Keratinocyte (primary cell): Measurements from ENCODE around the gene NOL9. TPM values are rescaled to one million over a fixed set of nuclear protein-coding genes. Genes with fewer than 3 reads are reported as not detected.

Source experiments
- DNase-seq: peaks from one replicate; pipeline ENCODE4 v3.0.0-alpha.2; 2011; ENCODE audit warnings: low read depth, missing footprints, low spot score
- FAIRE-seq: peaks from 2 replicates; lab custom pipeline; 2011; peaks lifted over from hg19 to GRCh38; lab: Jason Lieb, UNC
- H2AFZ ChIP-seq: 2 replicates; pipeline ENCODE4 v1.6.0; 2012; ENCODE audit warnings: low read length, control low read depth, inconsistent platforms; ENCODE audit not compliant: control insufficient read depth
- H3K27ac ChIP-seq: 2 replicates; pipeline ENCODE4 v1.5.1; 2011; ENCODE audit warnings: low read length; ENCODE audit not compliant: control insufficient read depth, insufficient read depth
- H3K27me3 ChIP-seq: 3 replicates; pipeline ENCODE4 v1.6.0; 2011; ENCODE audit warnings: low read length; ENCODE audit not compliant: control insufficient read depth, insufficient read depth; ENCODE audit errors: extremely low read depth
- H3K36me3 ChIP-seq, 2 experiments: 2 replicates in 1 of 2; 3 replicates in 1 of 2; pipeline ENCODE4 v1.5.1; 2011; ENCODE audit warnings: low read length in 2 of 2, mild to moderate bottlenecking in 1 of 2; ENCODE audit not compliant: control insufficient read depth in 2 of 2, insufficient read depth in 2 of 2; ENCODE audit errors: extremely low read depth in 1 of 2
- H3K4me1 ChIP-seq: 3 replicates; pipeline ENCODE4 v1.5.1; 2011; ENCODE audit warnings: low read length; ENCODE audit not compliant: control insufficient read depth, insufficient read depth; ENCODE audit errors: extremely low read depth
- H3K4me2 ChIP-seq: 3 replicates; pipeline ENCODE4 v1.6.0; 2011; ENCODE audit warnings: low read depth, low read length; ENCODE audit not compliant: control insufficient read depth, insufficient read depth; ENCODE audit errors: extremely low read depth
- H3K4me3 ChIP-seq, 3 experiments: fragments of 200-600 bp in 1 of 3; sonication (generic) in 1 of 3; 2 replicates in 2 of 3; 3 replicates in 1 of 3; pipeline ENCODE4 v1.5.1; 2011 to 2016; ENCODE audit warnings: low read length in 3 of 3, mild to moderate bottlenecking in 3 of 3, control low read depth in 2 of 3, inconsistent platforms in 1 of 3, low read depth in 1 of 3, mixed read lengths in 1 of 3, mixed run types in 1 of 3, moderate library complexity in 1 of 3; ENCODE audit not compliant: control insufficient read depth in 2 of 3, insufficient read depth in 2 of 3; ENCODE audit errors: extremely low read depth in 1 of 3
- H3K79me2 ChIP-seq: 2 replicates; pipeline ENCODE4 v1.6.0; 2012; ENCODE audit warnings: low read length; ENCODE audit not compliant: control insufficient read depth, insufficient read depth
- H3K9ac ChIP-seq: 3 replicates; pipeline ENCODE4 v1.6.0; 2011; ENCODE audit warnings: low read length; ENCODE audit not compliant: control insufficient read depth, insufficient read depth; ENCODE audit errors: extremely low read depth
- H3K9me1 ChIP-seq: 3 replicates; pipeline ENCODE4 v1.6.0; 2011; ENCODE audit warnings: low read length; ENCODE audit not compliant: control insufficient read depth, insufficient read depth; ENCODE audit errors: extremely low read depth
- H3K9me3 ChIP-seq: 2 replicates; pipeline ENCODE4 v1.5.1; 2012; ENCODE audit warnings: low read depth, low read length; ENCODE audit not compliant: control insufficient read depth
- H4K20me1 ChIP-seq: 3 replicates; pipeline ENCODE4 v1.6.0; 2011; ENCODE audit warnings: low read length; ENCODE audit not compliant: control insufficient read depth, insufficient read depth; ENCODE audit errors: extremely low read depth
- EZH2 ChIP-seq: IDR thresholded peaks from one replicate; pipeline ENCODE4 v1.6.1; 2012; ENCODE audit warnings: inconsistent platforms, mild to moderate bottlenecking, low read length, moderate library complexity
- dilution Hi-C: fragments of 300-500 bp; cut with MboI; formaldehyde crosslinking; loops from one replicate; pipeline ENCODE4 v1.7.0; 2020; ENCODE audit warnings: low sequenced_read_pairs; ENCODE audit not compliant: extremely low pct_ligation_motif_present
- polyA plus RNA-seq, 5 experiments: library from polyadenylated mRNA; depleted of rRNA in 3 of 5; stranded (reverse) in 3 of 5; stranded (forward) in 1 of 5; unstranded in 1 of 5; fragments of >200 nt; gene quantifications; 1 replicate in 1 of 5; 2 replicates in 3 of 5; 3 replicates in 1 of 5; pipeline versions ENCODE4 v1.2.1 to v1.2.3, GENCODE V29; 2011 to 2012; ENCODE audit warnings: missing spikeins in 2 of 5, low read depth in 1 of 5, low replicate concordance in 1 of 5
- TF ChIP-seq, protein P1 (sequence below), 3 experiments: IDR thresholded peaks in 1 of 3; conservative IDR thresholded peaks in 1 of 3; optimal IDR thresholded peaks in 1 of 3; 2 replicates in 2 of 3; 3 replicates in 1 of 3; pipeline versions ENCODE3 to v1.5.1; 2011; ENCODE audit warnings: low read length in 3 of 3, mild to moderate bottlenecking in 3 of 3, moderate library complexity in 2 of 3, control low read depth in 1 of 3, inconsistent platforms in 1 of 3; ENCODE audit not compliant: insufficient read depth in 2 of 3; ENCODE audit errors: extremely low read depth in 1 of 3

The NOL9 gene
- polyA plus RNA-seq, 1 donor (not counting 4 experiments of a cell fraction or from before 2014, with no cell fraction given) = 24.6 TPM

DNA sequence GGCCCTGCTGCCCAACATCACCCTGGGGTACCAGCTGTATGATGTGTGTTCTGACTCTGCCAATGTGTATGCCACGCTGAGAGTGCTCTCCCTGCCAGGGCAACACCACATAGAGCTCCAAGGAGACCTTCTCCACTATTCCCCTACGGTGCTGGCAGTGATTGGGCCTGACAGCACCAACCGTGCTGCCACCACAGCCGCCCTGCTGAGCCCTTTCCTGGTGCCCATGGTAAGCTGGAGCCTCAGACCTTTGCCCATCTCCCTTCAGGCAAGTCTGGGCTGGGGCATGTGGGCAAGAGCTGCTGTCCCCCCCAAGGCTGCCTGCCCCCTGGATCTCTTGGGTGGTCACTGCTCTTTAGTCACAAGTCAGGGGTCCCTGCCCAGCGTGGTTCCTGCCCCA, 16.7 kb upstream of the NOL9 start:
- H3K4me1 ChIP-seq = no peaks in the 10 kb centered on the region
- DNase-seq = no peak
- no peak for TF ChIP-seq EZH2
- TF ChIP-seq, protein P1, sequence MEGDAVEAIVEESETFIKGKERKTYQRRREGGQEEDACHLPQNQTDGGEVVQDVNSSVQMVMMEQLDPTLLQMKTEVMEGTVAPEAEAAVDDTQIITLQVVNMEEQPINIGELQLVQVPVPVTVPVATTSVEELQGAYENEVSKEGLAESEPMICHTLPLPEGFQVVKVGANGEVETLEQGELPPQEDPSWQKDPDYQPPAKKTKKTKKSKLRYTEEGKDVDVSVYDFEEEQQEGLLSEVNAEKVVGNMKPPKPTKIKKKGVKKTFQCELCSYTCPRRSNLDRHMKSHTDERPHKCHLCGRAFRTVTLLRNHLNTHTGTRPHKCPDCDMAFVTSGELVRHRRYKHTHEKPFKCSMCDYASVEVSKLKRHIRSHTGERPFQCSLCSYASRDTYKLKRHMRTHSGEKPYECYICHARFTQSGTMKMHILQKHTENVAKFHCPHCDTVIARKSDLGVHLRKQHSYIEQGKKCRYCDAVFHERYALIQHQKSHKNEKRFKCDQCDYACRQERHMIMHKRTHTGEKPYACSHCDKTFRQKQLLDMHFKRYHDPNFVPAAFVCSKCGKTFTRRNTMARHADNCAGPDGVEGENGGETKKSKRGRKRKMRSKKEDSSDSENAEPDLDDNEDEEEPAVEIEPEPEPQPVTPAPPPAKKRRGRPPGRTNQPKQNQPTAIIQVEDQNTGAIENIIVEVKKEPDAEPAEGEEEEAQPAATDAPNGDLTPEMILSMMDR (optimal IDR thresholded peaks at IDR 0.05 in 1 of 3, IDR thresholded peaks at IDR 0.05 in 1 of 3, conservative IDR thresholded peaks at IDR 0.05 in 1 of 3; ENCODE audit: extremely low read depth in 1 of 3, insufficient read depth in 2 of 3, low read length in 3 of 3) = no peak
- no peak for FAIRE-seq
- no peak overlapping the region for H3K27ac ChIP-seq
- H3K79me2 ChIP-seq = no peaks in the 10 kb centered on the region
- no peak overlapping the region for H3K4me2 ChIP-seq
- peaks cover 8% of the 10 kb centered on the region for H3K27me3 ChIP-seq
- no peak overlapping the region for H3K4me3 ChIP-seq
- H3K36me3 ChIP-seq = no peaks in the 10 kb centered on the region
- H3K9me1 ChIP-seq = no peaks in the 10 kb centered on the region
- dilution Hi-C loops = no loop called here
- no peak overlapping the region for H2AFZ ChIP-seq
- H4K20me1 ChIP-seq = no peaks in the 10 kb centered on the region
- no peak overlapping the region for H3K9ac ChIP-seq
- no peaks in the 10 kb centered on the region for H3K9me3 ChIP-seq

DNA sequence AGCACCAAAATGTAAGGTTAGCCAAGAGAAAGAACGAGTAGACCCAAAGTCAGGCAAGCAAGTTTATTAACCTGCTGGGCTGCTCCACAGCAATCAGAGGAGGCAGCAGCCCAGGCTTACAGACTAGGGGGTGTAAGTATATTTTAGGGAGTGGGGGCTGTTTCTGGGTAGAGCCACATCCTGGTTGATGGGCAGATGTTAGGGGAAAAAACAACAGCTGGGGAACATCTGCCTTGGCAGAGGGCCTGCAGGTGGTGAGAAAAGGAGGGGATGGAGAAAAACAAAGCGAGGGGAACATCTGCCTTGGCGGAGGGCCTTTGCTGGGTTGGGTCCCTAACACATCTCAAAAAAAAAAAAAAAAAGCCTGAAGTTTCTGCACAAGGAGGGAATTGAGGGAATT, 15.8 kb upstream of the NOL9 start:
- Histone ChIP-seq H2AFZ (no peak overlapping the region), H3K4me2 (no peak overlapping the region), H4K20me1 (no peaks in the 10 kb centered on the region), H3K27ac (no peak overlapping the region), H3K4me3 (no peak overlapping the region), H3K79me2 (no peaks in the 10 kb centered on the region), H3K9me3 (no peaks in the 10 kb centered on the region), H3K9ac (no peak overlapping the region), H3K9me1 (no peaks in the 10 kb centered on the region), H3K36me3 (no peaks in the 10 kb centered on the region), H3K4me1 (no peaks in the 10 kb centered on the region), H3K27me3 (peaks cover 11% of the 10 kb centered on the region)
- no peak for TF ChIP-seq EZH2
- TF ChIP-seq, protein P1 (optimal IDR thresholded peaks at IDR 0.05 in 1 of 3, IDR thresholded peaks at IDR 0.05 in 1 of 3, conservative IDR thresholded peaks at IDR 0.05 in 1 of 3; ENCODE audit: extremely low read depth in 1 of 3, insufficient read depth in 2 of 3, low read length in 3 of 3) = no peak
- dilution Hi-C loops = no loop called here
- DNase-seq (no peak), FAIRE-seq (no peak)
